ENCODE measurements around the gene BCL2L1. TPM values are rescaled to one million over a fixed set of nuclear protein-coding genes. Genes with fewer than 3 reads are reported as not detected.
A peak's percentile ranks its signal among the peaks of the same experiment; 100 is the strongest.

BCL2L1 gene
- total and polyA plus RNA-seq, 2 experiments from 2014 or later: 42.4 to 110 TPM

DNA sequence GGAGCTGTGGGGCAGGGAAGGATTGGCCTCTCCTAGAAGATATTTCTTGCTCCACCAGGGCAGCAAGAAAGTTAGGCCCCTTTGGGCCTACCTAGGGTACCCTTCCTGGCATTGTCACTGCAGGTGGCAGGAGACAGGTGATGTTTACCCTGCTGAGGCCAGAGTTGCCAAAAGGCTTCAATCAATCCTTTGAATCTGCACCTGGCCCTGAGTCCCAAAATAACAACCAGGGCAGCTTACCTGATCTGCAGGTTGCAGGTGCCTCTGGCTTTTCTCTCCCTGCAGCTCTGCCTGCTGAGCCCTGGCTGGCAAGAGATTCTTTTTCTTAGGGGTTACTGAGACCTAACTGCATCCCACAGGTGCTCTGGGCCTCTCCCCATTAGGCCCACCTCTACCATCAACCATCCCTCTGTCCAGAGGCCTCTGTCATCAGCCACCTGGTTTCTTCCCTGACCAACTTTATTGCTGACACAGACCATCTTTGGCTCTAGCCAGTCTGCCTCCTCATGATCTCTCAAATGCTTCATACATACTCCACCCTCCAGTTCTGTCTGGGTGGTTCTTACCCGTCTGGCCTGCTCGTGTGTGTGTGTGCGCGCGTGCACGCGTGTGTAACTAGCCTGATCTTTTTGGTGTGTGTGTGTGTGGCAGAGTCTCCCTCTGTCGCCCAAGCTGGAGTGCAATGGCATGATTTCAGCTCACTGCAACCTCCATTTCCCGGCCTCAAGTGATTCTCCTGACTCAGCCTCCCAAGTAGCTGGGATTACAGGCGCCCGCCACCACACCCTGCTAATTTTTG is 13.7 kb downstream of the BCL2L1 start:
- H3K36me3 Mint-ChIP-seq (ENCODE audit: low read depth): peaks cover 41% of the 10 kb centered on the region
- ATAC-seq: no peak; the same call in 1 of the 3 replicates
- H3K4me3 ChIP-seq: no peak overlapping the region; the same call in 1 of the 2 replicates
- H3K27me3 ChIP-seq (ENCODE audit: insufficient read depth): no peaks in the 10 kb centered on the region
- H3K9me3 Mint-ChIP-seq: no peaks in the 10 kb centered on the region
- DNase-seq (ENCODE audit: low spot score): peak; percentile 53
- H2AFZ ChIP-seq: no peak overlapping the region
- peak overlapping the region; percentile 41 for H3K27ac ChIP-seq (ENCODE audit: low read depth)
- peaks cover 95% of the 10 kb centered on the region for H3K79me2 ChIP-seq (replicated peaks; ENCODE audit: insufficient read depth)
- peaks cover 3% of the 10 kb centered on the region; the same call in 1 of the 2 replicates for H4K20me1 ChIP-seq (replicated peaks; ENCODE audit: insufficient read depth)
- H3K4me1 ChIP-seq (ENCODE audit: insufficient read depth): peaks cover 57% of the 10 kb centered on the region
- peak overlapping the region; percentile 73 for H3K4me2 ChIP-seq
- no peak overlapping the region for H3K27ac Mint-ChIP-seq
- peaks cover 61% of the 10 kb centered on the region for H3K4me1 Mint-ChIP-seq
- peaks cover 18% of the 10 kb centered on the region; the same call in 1 of the 2 replicates for H3F3A ChIP-seq (replicated peaks; ENCODE audit: low read depth)
- H3K9me2 ChIP-seq (ENCODE audit: insufficient read depth): no peaks in the 10 kb centered on the region
- TF ChIP-seq, protein P1, sequence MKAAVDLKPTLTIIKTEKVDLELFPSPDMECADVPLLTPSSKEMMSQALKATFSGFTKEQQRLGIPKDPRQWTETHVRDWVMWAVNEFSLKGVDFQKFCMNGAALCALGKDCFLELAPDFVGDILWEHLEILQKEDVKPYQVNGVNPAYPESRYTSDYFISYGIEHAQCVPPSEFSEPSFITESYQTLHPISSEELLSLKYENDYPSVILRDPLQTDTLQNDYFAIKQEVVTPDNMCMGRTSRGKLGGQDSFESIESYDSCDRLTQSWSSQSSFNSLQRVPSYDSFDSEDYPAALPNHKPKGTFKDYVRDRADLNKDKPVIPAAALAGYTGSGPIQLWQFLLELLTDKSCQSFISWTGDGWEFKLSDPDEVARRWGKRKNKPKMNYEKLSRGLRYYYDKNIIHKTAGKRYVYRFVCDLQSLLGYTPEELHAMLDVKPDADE (IDR thresholded peaks at IDR 0.05): no peak
- TF ChIP-seq NANOG (IDR thresholded peaks at IDR 0.05; ENCODE audit: borderline replicate concordance) (no peak), JUNB (IDR thresholded peaks at IDR 0.05; ENCODE audit: unreplicated experiment) (no peak), ZNF114 (CRISPR knock-in tag; IDR thresholded peaks at IDR 0.05) (no peak), ZNF331 (CRISPR knock-in tag; IDR thresholded peaks at IDR 0.05; ENCODE audit: low read depth) (no peak), CREB1 (CRISPR knock-in tag; IDR thresholded peaks at IDR 0.05; ENCODE audit: low read depth) (no peak), STAT1 (IDR thresholded peaks at IDR 0.05; ENCODE audit: unreplicated experiment) (no peak)
- TF ChIP-seq, protein P2, sequence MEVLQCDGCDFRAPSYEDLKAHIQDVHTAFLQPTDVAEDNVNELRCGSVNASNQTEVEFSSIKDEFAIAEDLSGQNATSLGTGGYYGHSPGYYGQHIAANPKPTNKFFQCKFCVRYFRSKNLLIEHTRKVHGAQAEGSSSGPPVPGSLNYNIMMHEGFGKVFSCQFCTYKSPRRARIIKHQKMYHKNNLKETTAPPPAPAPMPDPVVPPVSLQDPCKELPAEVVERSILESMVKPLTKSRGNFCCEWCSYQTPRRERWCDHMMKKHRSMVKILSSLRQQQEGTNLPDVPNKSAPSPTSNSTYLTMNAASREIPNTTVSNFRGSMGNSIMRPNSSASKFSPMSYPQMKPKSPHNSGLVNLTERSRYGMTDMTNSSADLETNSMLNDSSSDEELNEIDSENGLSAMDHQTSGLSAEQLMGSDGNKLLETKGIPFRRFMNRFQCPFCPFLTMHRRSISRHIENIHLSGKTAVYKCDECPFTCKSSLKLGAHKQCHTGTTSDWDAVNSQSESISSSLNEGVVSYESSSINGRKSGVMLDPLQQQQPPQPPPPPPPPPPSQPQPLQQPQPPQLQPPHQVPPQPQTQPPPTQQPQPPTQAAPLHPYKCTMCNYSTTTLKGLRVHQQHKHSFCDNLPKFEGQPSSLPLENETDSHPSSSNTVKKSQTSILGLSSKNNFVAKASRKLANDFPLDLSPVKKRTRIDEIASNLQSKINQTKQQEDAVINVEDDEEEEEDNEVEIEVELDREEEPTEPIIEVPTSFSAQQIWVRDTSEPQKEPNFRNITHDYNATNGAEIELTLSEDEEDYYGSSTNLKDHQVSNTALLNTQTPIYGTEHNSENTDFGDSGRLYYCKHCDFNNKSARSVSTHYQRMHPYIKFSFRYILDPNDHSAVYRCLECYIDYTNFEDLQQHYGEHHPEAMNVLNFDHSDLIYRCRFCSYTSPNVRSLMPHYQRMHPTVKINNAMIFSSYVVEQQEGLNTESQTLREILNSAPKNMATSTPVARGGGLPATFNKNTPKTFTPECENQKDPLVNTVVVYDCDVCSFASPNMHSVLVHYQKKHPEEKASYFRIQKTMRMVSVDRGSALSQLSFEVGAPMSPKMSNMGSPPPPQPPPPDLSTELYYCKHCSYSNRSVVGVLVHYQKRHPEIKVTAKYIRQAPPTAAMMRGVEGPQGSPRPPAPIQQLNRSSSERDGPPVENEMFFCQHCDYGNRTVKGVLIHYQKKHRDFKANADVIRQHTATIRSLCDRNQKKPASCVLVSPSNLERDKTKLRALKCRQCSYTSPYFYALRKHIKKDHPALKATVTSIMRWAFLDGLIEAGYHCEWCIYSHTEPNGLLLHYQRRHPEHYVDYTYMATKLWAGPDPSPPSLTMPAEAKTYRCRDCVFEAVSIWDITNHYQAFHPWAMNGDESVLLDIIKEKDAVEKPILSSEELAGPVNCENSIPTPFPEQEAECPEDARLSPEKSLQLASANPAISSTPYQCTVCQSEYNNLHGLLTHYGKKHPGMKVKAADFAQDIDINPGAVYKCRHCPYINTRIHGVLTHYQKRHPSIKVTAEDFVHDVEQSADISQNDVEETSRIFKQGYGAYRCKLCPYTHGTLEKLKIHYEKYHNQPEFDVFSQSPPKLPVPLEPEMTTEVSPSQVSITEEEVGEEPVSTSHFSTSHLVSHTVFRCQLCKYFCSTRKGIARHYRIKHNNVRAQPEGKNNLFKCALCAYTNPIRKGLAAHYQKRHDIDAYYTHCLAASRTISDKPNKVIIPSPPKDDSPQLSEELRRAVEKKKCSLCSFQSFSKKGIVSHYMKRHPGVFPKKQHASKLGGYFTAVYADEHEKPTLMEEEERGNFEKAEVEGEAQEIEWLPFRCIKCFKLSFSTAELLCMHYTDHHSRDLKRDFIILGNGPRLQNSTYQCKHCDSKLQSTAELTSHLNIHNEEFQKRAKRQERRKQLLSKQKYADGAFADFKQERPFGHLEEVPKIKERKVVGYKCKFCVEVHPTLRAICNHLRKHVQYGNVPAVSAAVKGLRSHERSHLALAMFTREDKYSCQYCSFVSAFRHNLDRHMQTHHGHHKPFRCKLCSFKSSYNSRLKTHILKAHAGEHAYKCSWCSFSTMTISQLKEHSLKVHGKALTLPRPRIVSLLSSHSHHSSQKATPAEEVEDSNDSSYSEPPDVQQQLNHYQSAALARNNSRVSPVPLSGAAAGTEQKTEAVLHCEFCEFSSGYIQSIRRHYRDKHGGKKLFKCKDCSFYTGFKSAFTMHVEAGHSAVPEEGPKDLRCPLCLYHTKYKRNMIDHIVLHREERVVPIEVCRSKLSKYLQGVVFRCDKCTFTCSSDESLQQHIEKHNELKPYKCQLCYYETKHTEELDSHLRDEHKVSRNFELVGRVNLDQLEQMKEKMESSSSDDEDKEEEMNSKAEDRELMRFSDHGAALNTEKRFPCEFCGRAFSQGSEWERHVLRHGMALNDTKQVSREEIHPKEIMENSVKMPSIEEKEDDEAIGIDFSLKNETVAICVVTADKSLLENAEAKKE (CRISPR knock-in tag; IDR thresholded peaks at IDR 0.05): no peak
- TF ChIP-seq, protein P3, sequence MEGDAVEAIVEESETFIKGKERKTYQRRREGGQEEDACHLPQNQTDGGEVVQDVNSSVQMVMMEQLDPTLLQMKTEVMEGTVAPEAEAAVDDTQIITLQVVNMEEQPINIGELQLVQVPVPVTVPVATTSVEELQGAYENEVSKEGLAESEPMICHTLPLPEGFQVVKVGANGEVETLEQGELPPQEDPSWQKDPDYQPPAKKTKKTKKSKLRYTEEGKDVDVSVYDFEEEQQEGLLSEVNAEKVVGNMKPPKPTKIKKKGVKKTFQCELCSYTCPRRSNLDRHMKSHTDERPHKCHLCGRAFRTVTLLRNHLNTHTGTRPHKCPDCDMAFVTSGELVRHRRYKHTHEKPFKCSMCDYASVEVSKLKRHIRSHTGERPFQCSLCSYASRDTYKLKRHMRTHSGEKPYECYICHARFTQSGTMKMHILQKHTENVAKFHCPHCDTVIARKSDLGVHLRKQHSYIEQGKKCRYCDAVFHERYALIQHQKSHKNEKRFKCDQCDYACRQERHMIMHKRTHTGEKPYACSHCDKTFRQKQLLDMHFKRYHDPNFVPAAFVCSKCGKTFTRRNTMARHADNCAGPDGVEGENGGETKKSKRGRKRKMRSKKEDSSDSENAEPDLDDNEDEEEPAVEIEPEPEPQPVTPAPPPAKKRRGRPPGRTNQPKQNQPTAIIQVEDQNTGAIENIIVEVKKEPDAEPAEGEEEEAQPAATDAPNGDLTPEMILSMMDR (conservative IDR thresholded peaks at IDR 0.05; ENCODE audit: low read depth in 2 of 2): no peak
- peaks cover 7% of the 10 kb centered on the region for H3K27me3 Mint-ChIP-seq (ENCODE audit: insufficient read depth, low read depth, poor library complexity)
- peaks cover 4% of the 10 kb centered on the region; the same call in 1 of the 2 replicates for H3K36me3 ChIP-seq (ENCODE audit: insufficient read depth)
- H3K4me3 Mint-ChIP-seq: peak overlapping the region; percentile 1; the same call in 1 of the 3 replicates

Data from GM23338 (cell line).